Measurements from ENCODE around the gene MCU. TPM values are rescaled to one million over a fixed set of nuclear protein-coding genes. Genes with fewer than 3 reads are reported as not detected.

MCU gene
- total and polyA plus RNA-seq, 2 of the 4 experiments (the other 2 are of a cell fraction), result 36.2 to 36.7 TPM

DNA sequence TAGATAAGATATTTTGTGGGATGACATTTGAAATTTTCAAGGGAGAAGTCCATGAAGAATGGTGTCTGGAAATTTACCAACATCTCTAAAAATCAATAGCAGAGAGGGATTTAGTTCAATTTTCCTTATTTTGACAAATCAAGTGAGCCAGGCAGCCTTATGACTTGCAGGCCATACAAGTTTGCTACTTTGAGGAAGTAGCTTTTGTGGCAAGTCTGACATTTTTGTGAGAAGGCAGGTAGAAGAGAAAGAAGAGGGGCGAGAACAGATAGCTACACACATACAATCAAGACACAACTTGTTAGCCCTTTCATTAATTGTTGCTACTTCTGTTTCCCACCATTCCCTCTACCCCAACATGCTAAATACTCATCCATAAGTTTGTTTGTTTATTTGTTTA, 127.1 kb downstream of the MCU start:
- Histone ChIP-seq H3K14ac (replicated peaks; ENCODE audit: low read depth, low read length) (no peak overlapping the region), H3K9me1 (ENCODE audit: insufficient read depth, low read length) (0 out of 2 replicates have a peak, but pooled peaks cover 3% of the 10 kb centered on the region), H3K79me1 (ENCODE audit: low read depth in 1 of 2, low read length in 2 of 2) (peaks cover 17 to 26% of the 10 kb centered on the region in 2 experiments), H3K4ac (ENCODE audit: low read depth, low read length) (no peak overlapping the region), H3K27me3 (ENCODE audit: control insufficient read depth, insufficient read depth, low read length) (no peaks in the 10 kb centered on the region), H3K9me3 (ENCODE audit: control insufficient read depth, insufficient read depth, low read length) (no peaks in the 10 kb centered on the region), H2BK15ac (ENCODE audit: low read depth, low read length) (no peak overlapping the region), H3K27ac (ENCODE audit: insufficient read depth, low read length) (no peak overlapping the region), H2AK9ac (replicated peaks; ENCODE audit: low read depth, low read length, poor library complexity) (no peak overlapping the region), H2BK5ac (ENCODE audit: low read depth, low read length, poor library complexity, severe bottlenecking) (no peak overlapping the region), H3K36me3 (ENCODE audit: control insufficient read depth, insufficient read depth, low read length) (no peaks in the 10 kb centered on the region), H2BK20ac (ENCODE audit: low read depth, low read length) (no peak overlapping the region), H3K4me1 (ENCODE audit: control insufficient read depth, insufficient read depth, low read length) (peaks cover 1% of the 10 kb centered on the region; the same call in 1 of the 2 replicates), H2BK120ac (ENCODE audit: low read depth, low read length) (no peak overlapping the region), H4K8ac (ENCODE audit: low read depth in 2 of 2, low read length in 2 of 2) (no peak overlapping the region), H3K9ac (ENCODE audit: low read depth, low read length) (no peak overlapping the region), H2AFZ (replicated peaks; ENCODE audit: low read length, poor library complexity) (no peak overlapping the region), H3K4me2 (ENCODE audit: low read depth, low read length) (no peak overlapping the region), H4K5ac (ENCODE audit: low read depth, low read length) (no peak overlapping the region), H3K4me3 (ENCODE audit: insufficient read depth, low read depth, low read length) (no peak overlapping the region), H4K20me1 (ENCODE audit: insufficient read depth, low read length) (no peaks in the 10 kb centered on the region), H3K18ac (ENCODE audit: low read depth, low read length) (no peak overlapping the region), H4K91ac (ENCODE audit: insufficient read depth, low read depth, low read length) (no peak overlapping the region), H3K56ac (ENCODE audit: extremely low read depth, insufficient read depth, low read length) (no peak overlapping the region), H3K23ac (ENCODE audit: low read depth, low read length) (no peak overlapping the region), H2AK5ac (ENCODE audit: low read depth, low read length) (no peak overlapping the region)
- TF ChIP-seq CEBPB (IDR thresholded peaks at IDR 0.05; ENCODE audit: low read depth, low read length) (no peak), RFX5 (IDR thresholded peaks at IDR 0.05; ENCODE audit: low read depth, low read length) (no peak), CHD1 (IDR thresholded peaks at IDR 0.05; ENCODE audit: low read depth, low read length) (no peak), MAFK (IDR thresholded peaks at IDR 0.05; ENCODE audit: low read depth, low read length) (no peak), NFE2L2 (IDR thresholded peaks at IDR 0.05; ENCODE audit: low read depth, low read length) (no peak), RAD21 (IDR thresholded peaks at IDR 0.05; ENCODE audit: low read length) (no peak), ELK1 (IDR thresholded peaks at IDR 0.05; ENCODE audit: borderline replicate concordance, low read depth, low read length) (no peak), MXI1 (IDR thresholded peaks at IDR 0.05; ENCODE audit: borderline replicate concordance, low read depth, low read length) (no peak), FOS (IDR thresholded peaks at IDR 0.05; ENCODE audit: low read depth, low read length) (no peak), RCOR1 (IDR thresholded peaks at IDR 0.05; ENCODE audit: insufficient replicate concordance, low read length) (no peak), POLR2A (IDR thresholded peaks at IDR 0.05; ENCODE audit: low read depth, low read length) (no peak), BHLHE40 (IDR thresholded peaks at IDR 0.05; ENCODE audit: low read depth, low read length) (no peak), MAZ (IDR thresholded peaks at IDR 0.05; ENCODE audit: borderline replicate concordance, low read depth, low read length) (no peak)
- TF ChIP-seq, protein P1, sequence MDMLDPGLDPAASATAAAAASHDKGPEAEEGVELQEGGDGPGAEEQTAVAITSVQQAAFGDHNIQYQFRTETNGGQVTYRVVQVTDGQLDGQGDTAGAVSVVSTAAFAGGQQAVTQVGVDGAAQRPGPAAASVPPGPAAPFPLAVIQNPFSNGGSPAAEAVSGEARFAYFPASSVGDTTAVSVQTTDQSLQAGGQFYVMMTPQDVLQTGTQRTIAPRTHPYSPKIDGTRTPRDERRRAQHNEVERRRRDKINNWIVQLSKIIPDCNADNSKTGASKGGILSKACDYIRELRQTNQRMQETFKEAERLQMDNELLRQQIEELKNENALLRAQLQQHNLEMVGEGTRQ (IDR thresholded peaks at IDR 0.05; ENCODE audit: low read depth, low read length), result no peak
- POLR2A ChIA-PET (ENCODE audit: unreplicated experiment), result no interaction called here
- ATAC-seq (ENCODE audit: low read depth), result no peak
- CTCF ChIA-PET, result no interaction called here
- in situ Hi-C loops (cut with MboI; ENCODE audit: low sequenced_read_pairs), result no loop called here
- WGBS, 2 experiments (ENCODE audit: extremely low coverage in 2 of 2, insufficient read length in 1 of 2), result no CpG with 5 or more reads among the region's 1 CpG
- dilution Hi-C loops (cut with HindIII; ENCODE audit: low sequenced_read_pairs, unreplicated experiment), result no loop called here
- no TSS peak for BruUV-seq (replicated peaks)
- DNase-seq, result no peak
- intact Hi-C loops (cut with micrococcal nuclease), result no loop called here

Data from IMR-90 (cell line).